Loucy (cell line): Measurements from ENCODE around the gene FNDC10.

ENCODE experiments used
- CTCF ChIP-seq: fragments of 200-600 bp; sonication (generic); conservative IDR thresholded peaks from 2 replicates; pipeline ENCODE4 v1.5.1; 2014; ENCODE audit warnings: mild to moderate bottlenecking, antibody characterized with exemption, low read length
- EZH2phosphoT487 ChIP-seq: fragments of 200-600 bp; IDR thresholded peaks from 2 replicates; pipeline ENCODE4 v1.6.1; 2018; ENCODE audit warnings: antibody characterized with exemption, mild to moderate bottlenecking, moderate library complexity, borderline replicate concordance

GRCh38 chr1:1562556-1563195, 37.3 kb downstream of the FNDC10 start:
- no peak for TF ChIP-seq CTCF
- TF ChIP-seq EZH2phosphoT487: no peak
